HG03060 (cell line): ENCODE results near the gene SYTL3.

Source experiments
- ATAC-seq: cut with Tn5 transposase; IDR thresholded peaks from one replicate; pipeline ENCODE4 v1.9.1; 2021; ENCODE audit warnings: low read depth, moderate number of reproducible peaks; ENCODE audit not compliant: unreplicated experiment

SYTL3 gene

GRCh38 chr6:158808442-158808833 lies 158.6 kb downstream of the SYTL3 start:
- no peak for ATAC-seq

DNA sequence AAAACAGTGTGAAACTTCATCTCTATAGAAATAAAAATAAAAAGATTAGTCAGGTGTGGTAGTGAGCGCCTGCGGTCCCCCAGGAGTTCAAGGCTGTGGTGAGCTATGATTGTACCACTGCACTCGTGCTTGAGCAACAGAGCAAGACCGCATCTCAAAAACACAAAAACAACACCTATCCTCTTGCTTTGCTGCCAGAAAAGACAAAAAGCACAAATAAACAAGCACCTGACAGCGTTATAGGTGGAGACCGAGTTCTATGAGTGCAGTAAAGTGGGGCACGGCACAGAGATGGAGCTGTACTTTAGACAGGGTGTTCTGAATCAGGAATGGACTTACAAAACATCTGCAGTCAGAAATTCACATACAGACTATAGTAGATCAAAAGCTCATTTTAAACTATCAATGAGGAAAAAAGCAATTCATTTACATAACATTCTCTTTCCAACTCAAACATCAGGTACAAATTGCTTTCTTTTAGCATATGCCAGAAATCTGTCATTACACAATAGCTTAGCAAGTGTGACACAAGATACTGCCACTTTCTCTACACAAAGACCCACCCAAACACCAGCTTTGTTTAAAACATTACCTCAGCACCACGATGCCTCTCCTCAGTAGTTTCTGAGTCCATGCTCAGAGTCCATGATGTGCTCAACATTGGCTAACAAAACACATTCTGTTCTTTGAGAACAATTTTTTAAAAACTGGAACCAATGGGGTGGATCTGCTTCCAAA lies 159.3 kb downstream of the SYTL3 start:
- ATAC-seq: peak; percentile 63

- ATAC-seq: no peak
These were observed 160.6 kb downstream of the SYTL3 start for GRCh38 chr6:158810155-158811095.

DNA sequence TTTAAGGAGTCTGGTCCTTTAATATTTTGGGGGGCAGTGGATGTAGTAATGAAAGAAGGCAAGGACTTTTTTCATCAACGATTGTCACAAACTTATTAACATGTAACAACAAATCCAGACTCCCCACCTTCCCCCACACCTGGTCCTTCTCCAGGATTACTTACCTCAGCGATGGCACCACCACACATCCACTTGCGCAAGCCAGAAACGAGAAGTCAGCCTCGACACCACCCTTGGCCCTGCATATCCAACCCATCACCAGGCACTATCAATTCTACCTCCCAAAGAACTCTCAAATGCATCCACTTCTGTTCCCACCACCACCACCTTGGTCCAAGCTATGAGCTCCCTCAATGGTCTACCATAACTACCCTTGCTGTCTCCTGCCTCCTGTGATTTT lies 162.8 kb downstream of the SYTL3 start:
- no peak for ATAC-seq

GRCh38 chr6:158813032-158813431 lies 163.2 kb downstream of the SYTL3 start:
- ATAC-seq: no peak
